HG03039 (cell line): ENCODE data around the gene CARMIL1.

Source experiments
- ATAC-seq: cut with Tn5 transposase; IDR thresholded peaks from one replicate; pipeline ENCODE4 v1.9.1; 2021; ENCODE audit warnings: mild to moderate bottlenecking, moderate library complexity; ENCODE audit not compliant: unreplicated experiment

CARMIL1 gene

DNA sequence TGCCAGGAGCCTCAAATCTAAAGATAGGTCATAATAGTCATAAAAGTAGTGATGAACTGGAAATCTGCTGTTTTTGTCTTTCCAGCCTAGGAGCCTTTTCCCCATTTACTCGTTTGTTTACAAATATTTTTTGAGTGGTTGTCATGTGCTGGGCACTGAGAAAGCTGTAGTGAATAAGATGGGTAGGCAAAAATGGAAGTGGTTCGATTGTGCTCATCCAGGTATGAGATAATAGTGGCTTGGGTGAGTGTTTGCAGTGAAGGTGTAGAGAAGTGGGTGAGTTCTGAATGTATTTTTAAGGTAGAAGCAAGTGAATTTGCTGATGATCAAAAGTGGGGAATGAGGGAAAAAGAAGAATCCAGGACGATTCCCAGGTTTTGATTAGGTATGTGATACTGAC, 53.0 kb downstream of the CARMIL1 start:
- no peak for ATAC-seq

DNA sequence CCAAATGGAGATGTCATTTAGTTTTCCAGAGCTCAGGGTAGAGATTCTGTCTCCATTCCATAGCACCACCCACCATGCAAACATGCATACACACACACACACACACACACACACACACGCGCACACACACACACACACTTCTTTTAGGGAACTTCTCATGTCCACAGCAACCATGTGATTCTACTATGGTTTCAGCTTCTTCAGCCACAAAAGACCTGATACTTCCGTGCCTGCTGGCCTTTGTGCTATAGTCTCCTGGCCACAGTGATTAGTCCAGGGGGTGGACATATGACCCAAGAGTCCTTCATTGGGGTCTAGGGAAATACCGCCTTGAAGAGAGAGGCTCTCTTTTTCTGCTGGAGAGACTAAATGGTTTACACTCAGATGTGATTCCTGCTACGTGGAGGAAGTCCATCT, 53.5 kb downstream of the CARMIL1 start:
- no peak for ATAC-seq

DNA sequence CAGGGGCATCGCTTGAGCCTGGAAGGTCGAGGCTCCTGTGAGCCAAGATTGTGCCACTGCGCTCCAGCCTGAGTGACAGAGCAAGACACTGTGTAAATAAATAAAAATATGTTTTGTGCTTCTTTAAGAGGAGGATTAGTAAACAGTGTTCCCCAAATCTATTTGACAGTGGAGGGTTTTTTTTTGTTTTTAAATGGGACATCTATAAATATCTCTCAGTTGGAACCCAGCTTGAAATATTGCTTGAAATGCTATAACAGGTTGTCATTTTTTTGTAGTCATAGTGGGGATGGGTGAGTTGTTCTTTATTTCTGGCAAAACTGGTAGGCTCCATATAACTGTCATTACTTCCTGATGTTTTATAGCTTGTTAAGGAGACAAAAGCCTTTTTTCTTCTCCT, 54.3 kb downstream of the CARMIL1 start:
- no peak for ATAC-seq

DNA sequence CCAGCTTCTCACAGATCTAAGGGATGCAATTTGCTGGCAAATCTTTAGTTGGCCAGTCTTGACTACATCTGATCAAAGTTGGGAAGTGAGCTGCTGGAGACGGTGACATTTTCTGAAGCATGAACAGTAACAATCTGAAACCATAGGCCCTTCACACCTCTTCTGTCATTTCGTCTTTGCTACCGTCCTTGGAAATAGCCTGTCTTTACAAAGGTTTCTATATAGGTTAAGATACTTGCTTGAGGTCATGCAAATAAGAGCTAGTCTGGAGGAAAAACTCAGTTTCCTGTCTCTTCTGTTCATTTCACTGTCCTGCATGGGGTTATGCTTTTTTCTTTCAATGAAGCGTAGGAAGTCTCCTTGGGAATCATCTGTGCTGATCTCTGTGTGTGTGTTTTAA, 55.6 kb downstream of the CARMIL1 start:
- ATAC-seq: no peak

DNA sequence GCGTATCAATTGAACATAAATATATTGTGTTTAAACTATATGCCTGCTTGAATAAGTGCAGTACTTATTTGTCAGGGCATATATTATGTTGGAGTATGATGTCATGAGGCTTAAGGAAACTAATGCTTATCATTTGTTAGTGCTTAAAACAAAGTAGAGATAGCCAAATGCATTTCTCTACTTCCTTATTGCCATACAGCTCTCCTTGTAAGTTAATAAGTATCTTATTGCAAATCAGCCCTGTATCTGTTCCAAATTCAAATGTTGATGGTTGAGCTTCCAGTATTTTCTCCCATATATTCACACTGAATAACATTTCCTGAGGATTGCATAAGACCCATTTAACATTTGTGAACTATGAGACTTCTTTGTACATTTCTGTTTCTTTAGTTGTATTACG, 57.8 kb downstream of the CARMIL1 start:
- no peak for ATAC-seq

DNA sequence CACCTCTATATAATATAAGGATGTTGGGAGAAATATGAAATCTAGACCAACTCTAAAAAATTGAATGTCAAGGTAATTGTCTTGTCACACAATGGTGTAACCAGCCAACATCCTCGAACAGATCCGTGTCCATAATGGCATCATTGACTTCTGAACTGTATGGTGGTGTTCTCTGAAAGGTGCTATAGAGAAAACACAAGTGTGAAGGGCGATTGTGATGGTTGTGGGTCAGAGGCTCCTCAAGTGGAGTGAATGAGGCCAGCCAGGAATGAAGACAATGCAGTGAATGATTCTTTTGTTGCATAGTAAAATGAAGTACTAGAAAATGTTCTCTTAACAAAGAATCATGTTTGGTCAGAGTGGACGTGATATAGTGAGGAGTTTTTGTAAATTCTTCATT, 58.3 kb downstream of the CARMIL1 start:
- no peak for ATAC-seq

DNA sequence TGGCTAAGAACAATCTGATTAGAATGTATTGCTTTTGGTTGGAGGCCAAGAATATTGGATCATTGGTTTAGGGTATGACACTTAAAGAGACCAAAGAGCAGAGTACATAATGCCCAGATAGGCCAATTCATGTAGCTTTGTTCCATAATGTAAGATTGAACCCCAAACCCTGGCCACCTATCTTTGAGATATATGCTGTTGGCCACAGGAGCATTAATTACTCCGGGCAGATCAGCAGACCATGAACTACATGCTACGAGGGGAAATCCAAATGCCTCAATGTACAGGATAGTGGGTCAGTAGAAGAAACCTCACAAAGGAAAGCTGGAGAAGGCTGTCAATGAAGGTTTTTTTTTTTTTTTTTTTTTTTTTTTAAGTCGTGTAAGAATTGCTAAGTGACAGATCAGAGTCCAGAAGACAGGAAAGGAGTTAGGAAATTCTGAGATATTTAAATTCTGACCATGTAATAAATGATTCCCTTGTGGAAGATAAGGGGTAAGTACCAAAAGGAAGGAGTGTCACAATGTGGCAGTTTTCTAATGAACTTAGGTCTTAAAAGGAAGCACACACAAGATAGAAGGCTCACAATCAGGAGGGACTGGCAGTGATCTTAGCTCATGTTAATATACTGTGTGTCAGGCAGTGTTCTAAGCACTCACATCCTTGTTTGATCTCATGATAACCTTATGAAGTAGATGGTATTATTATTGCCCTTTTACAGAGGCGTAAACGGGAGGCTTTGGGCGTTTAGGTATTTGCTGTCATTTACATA, 61.4 kb downstream of the CARMIL1 start:
- no peak for ATAC-seq

DNA sequence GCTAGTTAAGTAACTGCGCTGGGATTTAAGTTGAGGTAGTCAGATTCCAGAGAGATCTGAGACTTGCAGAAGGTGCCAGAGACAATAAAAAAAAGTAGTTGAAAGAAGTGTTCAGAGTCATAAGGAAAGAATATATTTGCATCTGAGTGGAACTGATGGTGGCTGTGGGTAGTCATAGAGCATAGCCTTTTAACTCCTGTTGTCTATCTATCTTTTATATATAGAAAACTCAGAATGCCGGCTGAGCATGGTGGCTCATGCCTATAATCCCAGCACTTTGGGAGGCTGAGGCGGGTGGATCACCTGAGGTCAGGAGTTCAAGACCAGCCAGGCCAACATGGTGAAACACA, 62.0 kb downstream of the CARMIL1 start:
- no peak for ATAC-seq

DNA sequence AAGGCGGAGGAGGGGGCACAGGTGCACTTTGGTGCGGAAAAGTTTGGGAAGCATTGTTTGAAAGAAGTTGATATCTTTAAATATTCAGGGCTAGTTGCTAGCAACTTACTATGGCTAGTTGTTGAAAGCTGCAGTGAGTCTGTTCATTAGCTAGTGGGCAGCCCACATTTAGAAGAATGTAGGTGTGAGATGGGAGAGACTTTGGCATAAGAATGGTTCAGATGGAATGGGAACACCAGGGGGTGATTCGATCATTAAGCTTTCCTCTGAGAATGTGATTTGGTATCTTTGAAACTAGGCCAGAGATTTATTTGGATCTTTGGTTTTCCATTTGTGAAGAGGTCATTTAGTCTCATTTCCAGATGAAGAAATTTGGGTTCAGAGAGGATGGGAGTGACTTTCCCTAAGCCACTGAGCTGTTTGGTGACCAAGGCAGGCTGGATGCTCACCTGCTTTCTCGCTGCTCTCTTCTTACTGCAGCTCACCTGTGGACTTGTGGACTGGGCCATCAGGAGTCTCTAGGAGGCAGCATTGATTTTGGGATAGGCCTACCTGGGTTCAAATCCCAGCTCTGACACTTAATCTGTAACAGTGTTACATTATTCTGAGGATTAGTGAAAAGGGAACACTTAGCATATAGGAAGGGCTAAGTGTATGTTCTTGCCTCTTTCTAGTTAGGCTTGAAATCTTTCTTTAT, 62.9 kb downstream of the CARMIL1 start:
- no peak for ATAC-seq

DNA sequence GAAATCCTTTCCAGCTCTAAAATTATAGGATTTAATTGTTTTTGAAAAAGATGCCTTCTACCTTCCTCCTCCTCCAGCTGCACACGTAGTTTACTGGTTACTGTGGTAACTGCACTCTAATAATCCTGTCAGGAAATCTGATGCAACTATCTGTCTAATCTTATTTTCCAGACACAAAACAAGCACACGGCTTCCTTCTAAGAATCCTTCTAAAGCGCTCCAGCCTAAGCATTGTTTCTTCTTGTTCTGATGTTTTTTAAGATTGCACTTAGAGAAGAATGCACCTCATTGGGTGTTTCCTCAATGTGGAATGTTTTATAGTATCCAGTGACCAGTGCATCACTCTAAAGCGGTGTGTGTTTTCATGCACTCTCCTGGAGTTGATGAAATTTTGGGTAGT, 63.6 kb downstream of the CARMIL1 start:
- no peak for ATAC-seq

DNA sequence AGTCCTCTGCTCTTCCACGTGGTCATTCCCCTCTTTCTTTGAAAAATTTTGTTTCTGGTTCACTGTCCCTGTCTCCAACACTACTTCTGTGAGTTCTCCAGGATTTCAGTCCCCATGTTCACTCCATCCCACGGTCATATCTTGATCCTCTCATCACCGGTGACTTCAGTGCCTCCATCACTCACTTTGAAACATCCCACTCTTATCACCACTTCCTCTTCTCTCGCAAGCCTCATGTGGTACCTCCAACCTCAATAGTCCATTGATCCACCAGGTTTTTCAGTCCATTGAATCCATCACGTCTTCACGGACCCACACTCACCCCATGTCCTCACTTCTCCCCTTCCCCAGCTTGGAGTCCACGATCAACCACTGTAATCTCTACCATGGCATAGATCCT, 64.8 kb downstream of the CARMIL1 start:
- no peak for ATAC-seq

DNA sequence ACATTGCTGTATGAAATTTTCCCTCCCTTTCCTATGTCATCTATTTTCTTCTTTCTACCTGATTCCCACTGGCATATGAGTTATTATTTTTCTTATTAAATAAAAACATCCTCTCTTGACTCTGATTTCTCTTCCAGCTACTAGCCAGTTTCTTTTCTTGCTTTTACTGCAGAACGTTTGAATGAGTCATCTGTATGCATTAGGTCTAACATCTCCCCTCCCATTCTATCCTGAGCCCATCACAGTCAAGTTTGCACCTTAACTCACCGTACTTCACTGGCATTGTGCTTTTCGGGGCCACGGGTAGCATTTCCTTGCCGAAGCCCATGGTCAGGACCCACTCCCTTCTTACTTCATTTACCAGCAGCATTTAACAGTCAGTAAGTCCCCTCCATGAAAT, 65.7 kb downstream of the CARMIL1 start:
- ATAC-seq: no peak

DNA sequence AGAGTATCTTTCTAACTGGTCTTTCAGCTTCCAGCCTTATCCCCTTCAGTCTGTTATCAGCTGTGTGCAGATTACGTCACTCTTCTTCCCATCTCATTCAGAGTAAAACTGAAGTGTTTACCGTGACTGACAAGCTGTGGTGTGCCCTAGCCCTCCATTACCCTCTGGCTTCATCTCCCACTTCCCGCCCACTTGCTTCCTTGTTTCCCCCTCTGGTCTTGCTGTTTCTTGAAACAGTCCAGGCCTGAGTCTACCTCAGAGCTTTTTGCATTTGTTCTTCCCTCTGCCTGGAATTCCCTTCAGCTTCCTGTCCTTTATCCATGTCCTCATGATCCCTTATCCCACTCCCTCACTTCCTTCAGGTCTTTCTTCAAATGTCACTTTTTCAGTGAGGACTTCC, 66.9 kb downstream of the CARMIL1 start:
- ATAC-seq: no peak

DNA sequence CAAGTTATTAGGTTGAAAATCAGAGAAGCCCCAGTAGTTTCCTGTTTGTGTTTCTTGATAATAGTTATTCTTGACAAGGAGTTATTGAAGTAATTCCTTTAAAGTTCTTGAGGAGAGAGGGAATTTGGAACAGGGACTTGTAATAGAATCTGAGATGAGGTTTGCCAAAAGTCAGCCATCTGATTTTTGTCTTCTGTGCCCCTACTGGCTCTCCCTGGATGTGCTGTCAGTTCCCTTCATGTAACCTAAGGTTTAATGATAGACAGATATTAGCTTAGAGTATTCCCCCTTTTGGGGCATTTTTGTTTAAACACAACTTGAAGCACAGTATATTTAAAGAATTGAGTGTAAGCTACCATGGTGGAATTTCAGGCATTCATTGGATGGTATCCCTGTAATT, 71.4 kb downstream of the CARMIL1 start:
- no peak for ATAC-seq

DNA sequence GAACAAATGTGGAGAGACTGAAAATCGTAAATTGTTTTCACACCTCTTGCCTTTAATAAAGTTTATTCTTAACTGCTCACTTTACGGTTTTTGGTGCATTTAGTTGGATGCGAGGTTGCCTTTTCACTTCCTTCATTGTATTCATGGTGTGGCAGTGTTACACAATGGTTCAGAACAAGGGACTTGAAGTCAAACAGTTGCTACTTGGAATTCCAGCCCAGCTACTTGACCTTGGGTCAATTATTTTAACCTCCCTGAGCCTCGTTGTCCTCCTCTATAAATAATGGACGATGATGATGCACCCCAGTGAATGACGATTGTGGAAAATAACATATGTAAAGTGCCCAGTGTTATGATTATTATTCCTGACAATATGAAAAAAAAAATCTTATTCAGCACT, 72.3 kb downstream of the CARMIL1 start:
- ATAC-seq: no peak

DNA sequence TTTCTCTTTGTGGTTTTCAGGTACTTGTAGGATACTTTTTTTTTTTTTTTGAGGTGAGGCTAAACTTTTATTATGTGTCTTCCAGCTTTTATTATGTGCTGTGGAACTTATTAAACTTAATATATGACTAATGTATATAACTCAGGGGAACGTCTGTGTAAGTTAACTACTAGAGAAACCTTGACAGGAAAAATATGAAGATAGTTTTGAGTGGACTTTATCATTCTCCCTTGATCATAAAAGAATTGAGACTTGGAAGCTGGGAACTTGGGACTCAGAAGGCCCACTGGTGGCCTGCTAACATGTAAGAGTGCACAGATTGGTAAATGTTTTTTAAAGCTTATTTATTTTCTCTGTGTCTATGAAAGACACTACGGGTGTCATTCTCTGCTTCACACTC, 73.1 kb downstream of the CARMIL1 start:
- no peak for ATAC-seq

DNA sequence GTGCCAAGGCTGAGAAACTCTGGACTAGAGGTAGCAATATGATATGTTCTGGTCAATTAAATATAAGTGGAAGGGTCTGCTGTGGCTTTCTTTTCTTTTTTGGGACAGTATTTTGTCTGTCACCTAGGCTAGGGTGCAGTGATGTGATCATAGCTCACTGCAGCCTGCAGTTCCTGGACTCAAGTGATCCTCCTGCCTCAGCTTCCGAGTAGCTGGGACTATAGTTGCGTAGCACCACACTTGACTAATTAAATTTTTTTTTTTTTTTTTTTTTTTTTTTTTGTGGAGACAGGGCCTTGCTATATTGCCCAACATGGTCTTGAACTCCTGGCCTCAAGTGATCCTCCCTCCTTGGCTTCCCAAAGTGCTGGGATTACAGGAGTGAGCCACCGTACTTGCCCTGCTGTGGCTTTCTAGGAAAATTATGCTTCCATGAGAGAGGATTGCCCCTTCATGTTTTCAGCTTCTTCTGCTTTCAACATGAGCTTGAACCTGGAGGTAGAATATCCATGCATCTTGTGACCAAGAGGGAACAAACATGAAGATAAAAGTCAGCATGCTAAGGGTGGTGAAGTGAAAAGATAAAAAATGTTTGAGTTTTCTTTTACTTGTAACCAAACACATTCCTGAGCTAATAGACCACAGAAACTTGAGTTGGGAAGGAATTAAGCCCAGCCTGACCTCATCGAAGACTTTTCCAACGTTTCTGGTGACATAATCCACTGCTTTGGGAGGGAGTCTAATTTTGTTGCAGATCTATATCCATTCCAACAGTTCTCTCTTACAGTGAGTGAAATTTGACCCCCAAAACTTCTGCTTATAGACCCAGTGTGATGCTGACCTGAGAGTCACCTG, 75.1 kb downstream of the CARMIL1 start:
- ATAC-seq: no peak

DNA sequence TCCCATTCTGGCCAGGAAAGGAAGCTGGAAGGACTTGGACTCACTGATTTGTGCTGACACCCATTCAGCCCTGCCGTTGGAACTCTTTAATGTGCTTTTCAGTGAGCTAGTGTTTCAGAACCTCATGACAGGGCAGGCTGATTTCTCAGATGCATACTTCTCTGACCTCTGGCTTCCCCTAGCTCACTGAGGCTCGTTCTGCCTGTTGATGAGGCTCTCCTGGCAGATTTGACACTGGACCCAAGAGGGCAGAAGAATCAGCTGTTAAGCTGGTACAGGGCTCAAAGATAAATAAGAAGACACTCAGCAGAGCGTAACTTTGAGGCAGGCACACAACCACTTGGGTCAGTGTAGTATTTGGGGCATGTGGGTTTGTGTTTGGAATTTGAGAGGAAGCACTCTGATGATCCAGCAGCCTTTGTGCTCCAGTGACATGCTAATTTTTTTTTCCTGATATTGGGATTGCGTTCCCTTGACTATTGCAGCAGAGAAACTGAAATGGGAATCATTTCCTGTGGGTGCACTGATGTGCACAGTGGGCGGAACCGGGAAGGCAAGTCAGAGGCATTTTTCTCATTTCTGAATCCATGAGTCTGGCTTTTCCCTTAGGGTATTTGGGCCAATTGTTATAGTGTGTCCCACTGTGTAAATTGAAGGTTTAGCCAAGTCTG, 80.2 kb downstream of the CARMIL1 start:
- no peak for ATAC-seq

DNA sequence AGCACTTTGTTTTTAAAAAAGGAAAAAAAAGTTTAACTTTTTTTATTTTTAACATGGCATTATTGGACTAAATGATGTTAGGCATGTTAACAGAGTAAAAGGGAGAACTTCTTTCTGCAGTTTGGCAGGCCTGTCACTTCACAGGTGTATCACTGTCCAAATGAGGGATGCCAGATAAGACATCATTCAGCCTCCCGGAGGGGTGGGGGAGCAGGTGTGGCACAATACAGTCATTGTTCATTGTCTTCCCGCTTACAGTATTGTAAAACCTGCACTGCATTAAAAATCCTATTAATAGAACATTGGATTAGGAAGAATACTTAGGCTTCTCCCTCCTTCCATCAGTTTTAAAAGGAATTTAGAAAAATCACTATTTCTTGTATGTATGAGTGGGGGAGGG, 80.7 kb downstream of the CARMIL1 start:
- no peak for ATAC-seq

DNA sequence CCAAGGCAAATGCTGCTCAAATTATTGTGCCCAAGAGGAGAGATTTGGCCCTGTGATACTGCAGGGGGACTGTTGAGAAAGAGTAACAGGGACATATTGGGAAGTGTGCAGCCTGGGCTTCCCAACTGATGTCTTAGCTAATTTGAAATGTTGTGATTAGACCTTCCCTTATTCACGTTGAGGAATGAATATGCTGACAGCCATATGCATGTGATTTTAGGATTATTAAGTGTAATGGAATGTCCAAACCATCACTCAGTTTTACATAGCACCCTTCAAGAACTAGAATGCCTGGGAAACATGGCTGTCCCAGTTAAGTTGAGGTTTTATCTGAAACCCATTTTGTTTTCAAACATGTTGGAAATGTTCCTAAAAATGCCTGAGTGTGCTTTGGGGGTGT, 81.4 kb downstream of the CARMIL1 start:
- ATAC-seq: no peak

DNA sequence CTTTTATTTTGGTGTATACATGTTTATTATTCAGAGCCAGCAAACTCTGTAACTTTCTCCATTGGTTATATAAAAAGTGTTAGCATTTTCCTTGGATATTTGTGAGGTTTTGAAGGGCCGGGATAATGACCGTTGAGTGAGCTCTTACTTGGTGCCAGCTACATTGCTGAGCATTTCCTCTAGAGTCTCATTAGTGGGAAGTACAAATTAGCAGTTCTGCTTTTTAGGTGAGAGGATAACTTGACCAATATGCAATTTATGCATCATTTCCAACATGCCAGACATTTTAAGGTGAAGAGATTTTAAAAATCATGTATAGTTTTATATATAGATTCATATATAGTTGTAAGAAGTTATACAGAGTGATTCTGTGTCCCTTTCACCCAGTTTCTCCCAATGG, 84.3 kb downstream of the CARMIL1 start:
- no peak for ATAC-seq
